ENCODE measurements around the gene BCAS3.

GRCh38 chr17:60678118-60678444, 430 bp downstream of the BCAS3 start:
- no peak for TF ChIP-seq EZH2 (IDR thresholded peaks at IDR 0.05; ENCODE audit: borderline replicate concordance, low read depth, low read length, poor library complexity, severe bottlenecking)
- TF ChIP-seq CTCF (conservative IDR thresholded peaks at IDR 0.05; ENCODE audit: low read depth, low read length) = no peak

Measured in A673 (cell line).